HG02610 (cell line): ENCODE measurements around the gene ZNF892.
"Not testable (repeated sequence)": the region's sequence is repeated elsewhere in the genome, so short reads cannot be mapped to it uniquely, and the experiment has no call there.

ENCODE experiments used
- ATAC-seq: cut with Tn5 transposase; IDR thresholded peaks from one replicate; pipeline ENCODE4 v1.9.1; 2021; ENCODE audit warnings: mild to moderate bottlenecking, moderate library complexity; ENCODE audit not compliant: unreplicated experiment

Gene ZNF892

GRCh38 chr2:95220449-95220848, 13.1 kb downstream of the ZNF892 start:
- ATAC-seq, result no peak

DNA sequence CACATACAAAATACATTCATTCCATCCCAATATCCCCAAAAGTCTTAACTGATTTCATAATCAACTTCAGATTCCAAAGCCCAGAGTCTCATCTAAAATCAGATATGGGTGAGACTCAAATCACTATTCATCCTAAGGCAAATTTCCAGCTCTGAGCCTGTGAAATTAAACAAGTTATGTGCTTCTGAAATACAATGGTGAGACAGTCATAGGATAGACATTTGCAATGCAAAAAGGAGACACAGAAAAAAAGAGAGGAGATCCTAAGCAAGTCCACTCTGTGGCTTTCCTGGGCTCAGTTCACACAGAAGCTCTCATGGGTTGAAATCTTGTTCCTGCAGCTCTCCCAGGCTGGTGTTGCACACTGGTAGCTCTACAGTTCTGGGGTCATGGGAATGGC, 18.3 kb downstream of the ZNF892 start:
- ATAC-seq, result no peak

DNA sequence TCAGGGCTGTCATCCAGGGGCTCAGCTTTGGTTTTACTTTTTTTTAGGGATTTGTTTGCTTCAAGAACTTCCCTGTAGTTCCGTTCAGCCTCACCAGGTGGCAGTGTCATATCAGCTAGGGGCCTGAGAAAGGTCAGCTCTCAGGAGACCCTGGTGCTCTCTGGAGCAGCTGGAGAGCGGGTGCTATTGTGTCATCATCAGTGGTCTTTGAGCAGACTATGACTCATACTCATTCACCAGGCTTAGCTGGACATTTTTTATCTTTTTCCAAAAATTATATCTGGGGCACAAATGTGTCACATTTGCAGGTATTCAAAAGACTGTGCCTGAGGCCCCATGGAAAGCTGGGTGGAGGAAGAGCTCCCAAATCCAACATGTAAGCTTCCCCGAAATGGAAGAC, 24.4 kb downstream of the ZNF892 start:
- no peak for ATAC-seq

GRCh38 chr2:95232232-95232631, 24.9 kb downstream of the ZNF892 start:
- ATAC-seq, result no peak

- ATAC-seq, result no peak
Measured at GRCh38 chr2:95234286-95234785, 27.0 kb downstream of the ZNF892 start.

- ATAC-seq, result no peak
Measured at GRCh38 chr2:95234816-95235215, 27.5 kb downstream of the ZNF892 start.

- ATAC-seq, result no peak
Measured at GRCh38 chr2:95238131-95238530, 30.8 kb downstream of the ZNF892 start.

- no peak for ATAC-seq
Measured at GRCh38 chr2:95240091-95240490, 32.8 kb downstream of the ZNF892 start.

GRCh38 chr2:95240556-95240955, 33.2 kb downstream of the ZNF892 start:
- no peak for ATAC-seq

DNA sequence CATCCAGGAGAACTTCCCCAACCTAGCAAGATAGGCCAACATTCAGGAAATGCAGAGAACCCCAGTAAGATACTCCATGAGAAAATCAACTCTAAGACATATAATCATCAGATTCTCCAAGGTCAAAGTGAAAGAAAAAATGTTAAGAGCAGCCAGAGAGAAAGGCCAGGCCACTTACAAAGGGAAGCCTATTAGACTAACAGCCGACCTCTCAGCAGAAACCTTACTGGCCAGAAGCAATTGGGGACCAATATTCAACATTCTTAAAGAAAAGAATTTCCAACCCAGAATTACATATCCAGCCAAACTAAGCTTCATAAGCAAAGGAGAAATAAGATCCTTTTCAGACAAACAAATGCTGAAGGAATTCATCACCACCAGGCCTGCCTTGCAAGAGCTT, 34.8 kb downstream of the ZNF892 start:
- not testable (repeated sequence) for ATAC-seq
